AG09309 (cell line): Measurements from ENCODE around the gene SUCLA2.

ENCODE experiments used
- DNase-seq: peaks from one replicate; pipeline ENCODE4 v3.0.0-alpha.2; 2010; ENCODE audit warnings: low read depth
- H3K4me3 ChIP-seq: 2 replicates; pipeline ENCODE4 v1.5.1; 2011; ENCODE audit warnings: mild to moderate bottlenecking, low read depth, low read length, moderate library complexity; ENCODE audit not compliant: control insufficient read depth
- CTCF ChIP-seq: IDR thresholded peaks from 2 replicates; pipeline ENCODE4 v1.5.1; 2011; ENCODE audit warnings: mild to moderate bottlenecking, low read depth, low read length, inconsistent platforms; ENCODE audit not compliant: insufficient read depth, control insufficient read depth; ENCODE audit errors: missing control alignments

SUCLA2 gene

GRCh38 chr13:47999973-48000372 lies 1.1 kb downstream of the SUCLA2 start:
- peak overlapping the region; percentile 100 for H3K4me3 ChIP-seq
- DNase-seq = no peak
- TF ChIP-seq CTCF = no peak

GRCh38 chr13:47997384-47997783 lies 3.7 kb downstream of the SUCLA2 start:
- no peak for TF ChIP-seq CTCF
- no peak overlapping the region for H3K4me3 ChIP-seq
- no peak for DNase-seq

GRCh38 chr13:47991859-47992258 lies 9.2 kb downstream of the SUCLA2 start:
- DNase-seq = no peak
- no peak overlapping the region for H3K4me3 ChIP-seq
- no peak for TF ChIP-seq CTCF

- H3K4me3 ChIP-seq = no peak overlapping the region
- TF ChIP-seq CTCF = no peak
- no peak for DNase-seq
Measured at GRCh38 chr13:47990920-47991466, 10.1 kb downstream of the SUCLA2 start.

GRCh38 chr13:47990427-47990826 lies 10.6 kb downstream of the SUCLA2 start:
- no peak for TF ChIP-seq CTCF

GRCh38 chr13:47983070-47983469 lies 18.0 kb downstream of the SUCLA2 start:
- TF ChIP-seq CTCF = no peak
- no peak overlapping the region for H3K4me3 ChIP-seq
- DNase-seq = no peak

More at GRCh38 chr13:47990427-47990826, 10.6 kb downstream of the SUCLA2 start:
- H3K4me3 ChIP-seq = no peak overlapping the region
- DNase-seq = no peak

GRCh38 chr13:47976325-47976724 lies 24.7 kb downstream of the SUCLA2 start:
- no peak for TF ChIP-seq CTCF
- H3K4me3 ChIP-seq = no peak overlapping the region

More at GRCh38 chr13:47976325-47976724, 24.7 kb downstream of the SUCLA2 start:
- DNase-seq = no peak
